Activated T-helper 1 cell treated with anti-CD3 and anti-CD28 coated beads, Interleukin-12 subunit alpha, Interleukin-12 subunit beta, Interleukin-2, Interleukin-4 antibody, amounts not matched to agents 30 ng/mL and 10 ng/mL and 1 ng/mL, durations not matched to agents 14 hours and 24 hours and 36 hours (primary cell): ENCODE data around the gene KCNQ5. TPM values are rescaled to one million over a fixed set of nuclear protein-coding genes. Genes with fewer than 3 reads are reported as not detected.

Experiments
- DNase-seq: peaks from one replicate; pipeline ENCODE4 v3.0.0; 2021; ENCODE audit warnings: low spot score
- H3K27ac Mint-ChIP-seq: one replicate; pipeline ENCODE4 v1.8.0; 2021; ENCODE audit warnings: mild to moderate bottlenecking, mixed read lengths
- H3K27me3 Mint-ChIP-seq: one replicate; pipeline ENCODE4 v1.8.0; 2022; ENCODE audit warnings: mild to moderate bottlenecking, moderate library complexity, mixed read lengths; ENCODE audit not compliant: insufficient read depth
- H3K36me3 Mint-ChIP-seq: one replicate; pipeline ENCODE4 v1.8.0; 2021; ENCODE audit warnings: low read depth, mixed read lengths
- H3K4me1 Mint-ChIP-seq: one replicate; pipeline ENCODE4 v1.8.0; 2021; ENCODE audit warnings: low read depth, mixed read lengths
- H3K4me3 Mint-ChIP-seq: one replicate; pipeline ENCODE4 v1.8.0; 2021; ENCODE audit warnings: mild to moderate bottlenecking, moderate library complexity, mixed read lengths
- H3K9me3 Mint-ChIP-seq: one replicate; pipeline ENCODE4 v1.8.0; 2021; ENCODE audit warnings: mixed read lengths
- intact Hi-C: fragments of 100-400 bp; cut with micrococcal nuclease; formaldehyde crosslinking; loops from one replicate; pipeline ENCODE4 v1.15.1; 2024
- total RNA-seq: library from RNA; stranded (reverse); gene quantifications from 2 replicates; pipeline ENCODE4 v1.2.3, GENCODE V29; 2022

KCNQ5 gene
- total RNA-seq, 1 donor from 2014 or later: 12.6 TPM

- Mint-ChIP-seq H3K9me3 (no peaks in the 10 kb centered on the region), H3K4me3 (peak overlapping the region; percentile 96), H3K27ac (peak overlapping the region; percentile 94), H3K27me3 (peaks cover 5% of the 10 kb centered on the region), H3K36me3 (peaks cover 10% of the 10 kb centered on the region), H3K4me1 (peaks cover 60% of the 10 kb centered on the region)
- peak; percentile 31 for DNase-seq
- intact Hi-C loops: loop anchor here (2.0 to 10.0 kb wide), 5 partner anchors 204 to 1105 kb away; no protein-coding TSS in a partner anchor
These were observed 453 bp downstream of the KCNQ5 start for GRCh38 chr6:72622094-72622940.

- DNase-seq: no peak
- H3K27ac Mint-ChIP-seq: no peak overlapping the region
- H3K36me3 Mint-ChIP-seq: peaks cover 10% of the 10 kb centered on the region
- intact Hi-C loops: loop anchor here (2.0 to 10.0 kb wide), 5 partner anchors 203 to 1103 kb away; no protein-coding TSS in a partner anchor
- H3K4me1 Mint-ChIP-seq: peaks cover 57% of the 10 kb centered on the region
- H3K9me3 Mint-ChIP-seq: no peaks in the 10 kb centered on the region
- peaks cover 5% of the 10 kb centered on the region for H3K27me3 Mint-ChIP-seq
- H3K4me3 Mint-ChIP-seq: peak overlapping the region; percentile 96
These were observed 1.9 kb downstream of the KCNQ5 start for GRCh38 chr6:72623808-72624207.

- peaks cover 52% of the 10 kb centered on the region for H3K4me1 Mint-ChIP-seq
- intact Hi-C loops: loop anchor here (5.0 to 10.0 kb wide), 4 partner anchors 688 to 1103 kb away; no protein-coding TSS in a partner anchor
- no peak overlapping the region for H3K27ac Mint-ChIP-seq
- no peaks in the 10 kb centered on the region for H3K9me3 Mint-ChIP-seq
- H3K4me3 Mint-ChIP-seq: no peak overlapping the region
- DNase-seq: no peak
- H3K36me3 Mint-ChIP-seq: peaks cover 10% of the 10 kb centered on the region
- H3K27me3 Mint-ChIP-seq: peaks cover 5% of the 10 kb centered on the region
These were observed 2.8 kb downstream of the KCNQ5 start for GRCh38 chr6:72624557-72625160.

GRCh38 chr6:72626126-72626525 lies 4.3 kb downstream of the KCNQ5 start:
- H3K4me3 Mint-ChIP-seq: peak overlapping the region; percentile 5
- intact Hi-C loops: loop anchor here (10.0 kb wide), 1 partner anchor 959 kb away; no protein-coding TSS in a partner anchor
- peaks cover 37% of the 10 kb centered on the region for H3K4me1 Mint-ChIP-seq
- DNase-seq: no peak
- H3K27ac Mint-ChIP-seq: peak overlapping the region; percentile 13
- peaks cover 9% of the 10 kb centered on the region for H3K36me3 Mint-ChIP-seq
- no peaks in the 10 kb centered on the region for H3K27me3 Mint-ChIP-seq
- H3K9me3 Mint-ChIP-seq: no peaks in the 10 kb centered on the region

- peaks cover 13% of the 10 kb centered on the region for H3K36me3 Mint-ChIP-seq
- no peaks in the 10 kb centered on the region for H3K27me3 Mint-ChIP-seq
- no peak overlapping the region for H3K4me3 Mint-ChIP-seq
- no peak for DNase-seq
- no peak overlapping the region for H3K27ac Mint-ChIP-seq
- intact Hi-C loops: loop anchor here (10.0 kb wide), 1 partner anchor 957 kb away; no protein-coding TSS in a partner anchor
- H3K4me1 Mint-ChIP-seq: peaks cover 34% of the 10 kb centered on the region
- H3K9me3 Mint-ChIP-seq: peaks cover 2% of the 10 kb centered on the region
These were observed 5.7 kb downstream of the KCNQ5 start for GRCh38 chr6:72627539-72627938.

DNA sequence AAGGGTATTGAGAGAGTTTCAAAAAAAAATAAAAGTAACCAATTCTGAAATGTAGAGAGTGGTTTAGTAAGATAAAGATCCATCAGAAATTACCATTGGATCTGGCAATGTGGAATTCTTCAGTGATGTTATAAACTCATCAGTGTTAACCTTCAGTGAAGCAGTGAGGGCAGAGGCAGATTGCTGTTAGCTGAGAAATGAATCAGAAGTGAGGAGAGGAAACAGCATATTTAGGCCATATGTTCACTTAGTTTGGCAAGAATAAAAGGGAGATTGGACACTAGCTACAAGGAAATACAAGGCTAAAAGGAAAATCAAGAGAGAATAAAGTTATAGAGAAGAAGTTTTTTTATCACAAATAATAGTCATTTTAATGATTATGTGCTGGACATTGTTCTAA lies 9.6 kb downstream of the KCNQ5 start:
- peaks cover 3% of the 10 kb centered on the region for H3K9me3 Mint-ChIP-seq
- H3K27me3 Mint-ChIP-seq: no peaks in the 10 kb centered on the region
- peaks cover 6% of the 10 kb centered on the region for H3K4me1 Mint-ChIP-seq
- intact Hi-C loops: no loop called here
- H3K4me3 Mint-ChIP-seq: no peak overlapping the region
- peaks cover 6% of the 10 kb centered on the region for H3K36me3 Mint-ChIP-seq
- H3K27ac Mint-ChIP-seq: no peak overlapping the region
- no peak for DNase-seq

DNA sequence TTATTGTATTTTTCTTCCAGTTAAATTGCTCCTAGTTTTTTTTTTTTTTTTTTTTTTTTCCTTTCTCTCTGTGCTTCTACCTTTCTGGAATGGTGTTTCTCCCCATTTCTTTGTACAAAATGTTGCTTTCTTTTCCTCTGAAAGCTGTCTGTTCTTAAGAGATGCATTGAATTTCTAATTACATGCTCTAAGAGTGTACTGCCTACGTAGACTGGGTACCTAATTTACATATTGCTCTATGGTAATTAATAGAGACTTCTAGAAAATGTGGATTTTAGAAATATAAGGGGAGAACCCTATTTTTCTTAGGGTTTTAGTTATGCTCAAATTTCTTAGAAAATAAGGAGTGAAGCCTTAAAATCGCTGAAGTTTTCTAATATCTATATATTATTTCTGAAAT lies 13.8 kb downstream of the KCNQ5 start:
- H3K27ac Mint-ChIP-seq: no peak overlapping the region
- no peaks in the 10 kb centered on the region for H3K4me1 Mint-ChIP-seq
- no peak overlapping the region for H3K4me3 Mint-ChIP-seq
- H3K36me3 Mint-ChIP-seq: peaks cover 4% of the 10 kb centered on the region
- DNase-seq: no peak
- H3K9me3 Mint-ChIP-seq: peaks cover 3% of the 10 kb centered on the region
- intact Hi-C loops: no loop called here
- H3K27me3 Mint-ChIP-seq: no peaks in the 10 kb centered on the region

DNA sequence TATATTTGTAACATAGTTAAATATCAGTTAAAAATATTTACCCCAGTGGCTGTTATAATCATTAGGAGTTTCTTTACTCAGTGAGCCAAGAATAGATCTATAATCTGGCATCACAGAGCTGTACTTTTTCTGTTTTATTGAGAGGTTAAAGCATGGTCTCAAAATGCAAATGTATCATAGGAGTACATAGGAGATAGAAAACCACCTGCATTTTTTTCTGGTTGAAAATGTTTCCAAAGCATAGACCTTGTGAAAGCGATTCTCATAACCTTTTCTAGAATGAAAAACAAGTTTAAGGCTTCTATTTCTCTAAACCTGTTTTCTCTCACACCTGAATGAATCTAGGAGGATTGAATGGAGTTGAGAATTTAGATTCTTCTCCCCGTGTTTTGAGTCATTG lies 14.4 kb downstream of the KCNQ5 start:
- intact Hi-C loops: no loop called here
- no peaks in the 10 kb centered on the region for H3K27me3 Mint-ChIP-seq
- H3K36me3 Mint-ChIP-seq: peaks cover 4% of the 10 kb centered on the region
- peaks cover 3% of the 10 kb centered on the region for H3K9me3 Mint-ChIP-seq
- no peaks in the 10 kb centered on the region for H3K4me1 Mint-ChIP-seq
- no peak overlapping the region for H3K27ac Mint-ChIP-seq
- DNase-seq: no peak
- H3K4me3 Mint-ChIP-seq: no peak overlapping the region

DNA sequence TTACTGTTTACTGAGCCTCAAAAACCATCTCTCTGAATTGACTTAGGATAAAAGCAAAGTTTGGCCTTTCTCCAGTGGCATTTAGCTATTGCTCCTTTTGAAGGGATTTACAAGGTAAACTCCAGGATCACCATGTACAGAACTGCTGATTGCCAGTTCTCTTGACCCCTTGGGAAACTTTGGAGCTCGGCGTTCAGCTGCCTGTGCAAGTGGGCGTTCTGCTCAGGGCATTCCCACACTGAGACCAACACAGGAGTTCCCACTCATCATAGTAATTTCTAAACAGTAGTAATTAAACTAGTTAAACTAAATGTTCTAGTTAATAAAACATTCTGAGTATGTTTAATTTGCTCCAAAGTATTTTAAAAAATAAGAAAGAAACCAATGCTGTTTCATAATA lies 14.9 kb downstream of the KCNQ5 start:
- no peak overlapping the region for H3K4me3 Mint-ChIP-seq
- no peaks in the 10 kb centered on the region for H3K27me3 Mint-ChIP-seq
- H3K4me1 Mint-ChIP-seq: no peaks in the 10 kb centered on the region
- peaks cover 2% of the 10 kb centered on the region for H3K36me3 Mint-ChIP-seq
- DNase-seq: no peak
- no peak overlapping the region for H3K27ac Mint-ChIP-seq
- H3K9me3 Mint-ChIP-seq: peaks cover 3% of the 10 kb centered on the region
- intact Hi-C loops: no loop called here

GRCh38 chr6:72639920-72640614 lies 18.2 kb downstream of the KCNQ5 start:
- H3K9me3 Mint-ChIP-seq: no peaks in the 10 kb centered on the region
- no peaks in the 10 kb centered on the region for H3K4me1 Mint-ChIP-seq
- intact Hi-C loops: no loop called here
- H3K4me3 Mint-ChIP-seq: no peak overlapping the region
- H3K27ac Mint-ChIP-seq: no peak overlapping the region
- H3K27me3 Mint-ChIP-seq: no peaks in the 10 kb centered on the region
- H3K36me3 Mint-ChIP-seq: no peaks in the 10 kb centered on the region
- no peak for DNase-seq

- H3K27me3 Mint-ChIP-seq: no peaks in the 10 kb centered on the region
- H3K4me3 Mint-ChIP-seq: no peak overlapping the region
- no peaks in the 10 kb centered on the region for H3K36me3 Mint-ChIP-seq
- intact Hi-C loops: no loop called here
- DNase-seq: no peak
- H3K9me3 Mint-ChIP-seq: no peaks in the 10 kb centered on the region
- H3K4me1 Mint-ChIP-seq: no peaks in the 10 kb centered on the region
- H3K27ac Mint-ChIP-seq: no peak overlapping the region
These were observed 18.7 kb downstream of the KCNQ5 start for GRCh38 chr6:72640615-72640930.

- Mint-ChIP-seq H3K4me1 (no peaks in the 10 kb centered on the region), H3K27me3 (no peaks in the 10 kb centered on the region), H3K36me3 (no peaks in the 10 kb centered on the region), H3K9me3 (no peaks in the 10 kb centered on the region), H3K4me3 (no peak overlapping the region), H3K27ac (no peak overlapping the region)
- no peak for DNase-seq
- intact Hi-C loops: no loop called here
These were observed 20.6 kb downstream of the KCNQ5 start for GRCh38 chr6:72642435-72642834.

GRCh38 chr6:72643214-72643613 lies 21.4 kb downstream of the KCNQ5 start:
- no peaks in the 10 kb centered on the region for H3K36me3 Mint-ChIP-seq
- H3K9me3 Mint-ChIP-seq: no peaks in the 10 kb centered on the region
- H3K4me3 Mint-ChIP-seq: no peak overlapping the region
- no peaks in the 10 kb centered on the region for H3K4me1 Mint-ChIP-seq
- intact Hi-C loops: no loop called here
- no peak overlapping the region for H3K27ac Mint-ChIP-seq
- no peaks in the 10 kb centered on the region for H3K27me3 Mint-ChIP-seq
- no peak for DNase-seq
